T-helper 2 cell treated with Interferon-gamma antibody and Interleukin-4, amounts not matched to agents 100 ng/mL and 5 ng/mL, for 36 hours (primary cell): ENCODE measurements around the gene KCTD15. TPM values are rescaled to one million over a fixed set of nuclear protein-coding genes. Genes with fewer than 3 reads are reported as not detected.

Experiments
- intact Hi-C: fragments of 100-400 bp; cut with micrococcal nuclease; formaldehyde crosslinking; loops from one replicate; pipeline ENCODE4 v1.15.1; 2023
- total RNA-seq: library from RNA; stranded (reverse); gene quantifications from 2 replicates; pipeline ENCODE4 v1.2.3, GENCODE V29; 2022

KCTD15 gene
- total RNA-seq, 1 donor from 2014 or later = 6.5 TPM

- intact Hi-C loops = loop anchor here (1.0 to 5.0 kb wide), 4 partner anchors 25 to 1103 kb away; partner anchors contain the start of genes LSM14A and NUDT19
These were observed 1.1 kb upstream of the KCTD15 start for GRCh38 chr19:33795370-33796163.

- intact Hi-C loops = loop anchor here (5.0 kb wide), 3 partner anchors 199 to 1106 kb away; partner anchors contain the start of genes LSM14A and NUDT19
These were observed 1.4 kb downstream of the KCTD15 start for GRCh38 chr19:33797802-33798671.

GRCh38 chr19:33798681-33799111, 2.0 kb downstream of the KCTD15 start:
- intact Hi-C loops = loop anchor here (5.0 kb wide), 3 partner anchors 199 to 1106 kb away; partner anchors contain the start of genes LSM14A and NUDT19

DNA sequence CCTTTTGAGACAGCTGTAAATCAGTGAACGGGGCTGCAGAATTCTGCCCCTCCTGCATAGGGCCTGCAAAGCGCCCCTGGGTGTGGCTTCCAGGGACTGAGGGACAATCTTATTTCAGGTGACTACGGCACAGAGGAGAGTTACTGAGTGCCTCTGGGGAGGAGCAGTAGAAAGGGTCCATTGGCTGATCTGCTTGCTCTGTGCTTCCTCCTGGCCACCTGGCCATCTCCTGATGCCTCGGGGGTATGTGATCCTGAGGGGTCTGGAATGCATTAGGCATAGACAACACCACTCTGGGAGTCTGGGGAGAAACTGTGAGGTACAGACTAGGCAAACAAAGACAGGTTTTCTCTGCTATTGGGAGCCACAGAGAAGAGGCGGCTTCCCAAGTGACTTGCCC, 2.8 kb downstream of the KCTD15 start:
- intact Hi-C loops = loop anchor here (5.0 kb wide), 3 partner anchors 198 to 1107 kb away; partner anchors contain the start of genes LSM14A and NUDT19

GRCh38 chr19:33800012-33800680, 3.5 kb downstream of the KCTD15 start:
- intact Hi-C loops = no loop called here

DNA sequence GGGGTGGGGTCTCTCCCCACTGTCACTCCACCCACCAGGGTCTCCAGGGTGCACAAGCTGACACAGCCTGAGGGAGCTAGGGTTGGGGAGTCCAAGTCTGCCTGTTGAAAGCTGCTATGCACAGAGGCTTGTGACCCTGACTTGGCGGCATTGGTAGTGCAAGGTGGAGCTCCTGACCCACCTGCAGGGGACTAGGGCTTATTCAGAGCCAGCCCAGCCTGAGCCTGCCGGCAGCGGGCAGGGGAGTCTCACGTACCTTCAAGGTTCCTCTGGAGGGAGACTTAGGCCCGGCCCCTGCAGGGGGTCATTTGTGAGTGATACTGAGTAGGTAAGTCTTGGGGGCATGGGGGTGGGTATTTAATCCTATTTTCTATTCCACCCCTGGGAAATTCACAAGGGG, 4.7 kb downstream of the KCTD15 start:
- intact Hi-C loops = no loop called here

DNA sequence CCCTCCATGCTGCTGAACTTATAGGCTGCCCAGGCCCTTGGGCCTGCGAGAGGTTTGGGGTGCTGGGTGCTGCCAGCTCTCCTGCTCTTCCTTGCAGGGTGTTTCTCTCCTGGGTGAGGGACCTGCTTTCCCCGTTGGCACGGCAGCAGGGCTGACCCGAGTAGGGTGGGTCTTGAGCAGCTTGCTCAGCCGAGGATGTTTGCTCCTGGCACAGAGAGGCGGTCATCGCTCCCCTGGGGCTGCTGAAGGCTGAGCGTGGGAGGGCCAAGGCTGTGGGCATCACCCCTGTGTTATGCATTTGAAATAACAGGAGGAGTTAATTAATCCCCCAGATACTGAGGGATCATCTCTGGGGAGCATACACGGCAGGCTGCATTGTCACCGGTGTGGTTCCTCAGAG, 5.3 kb downstream of the KCTD15 start:
- intact Hi-C loops = no loop called here

DNA sequence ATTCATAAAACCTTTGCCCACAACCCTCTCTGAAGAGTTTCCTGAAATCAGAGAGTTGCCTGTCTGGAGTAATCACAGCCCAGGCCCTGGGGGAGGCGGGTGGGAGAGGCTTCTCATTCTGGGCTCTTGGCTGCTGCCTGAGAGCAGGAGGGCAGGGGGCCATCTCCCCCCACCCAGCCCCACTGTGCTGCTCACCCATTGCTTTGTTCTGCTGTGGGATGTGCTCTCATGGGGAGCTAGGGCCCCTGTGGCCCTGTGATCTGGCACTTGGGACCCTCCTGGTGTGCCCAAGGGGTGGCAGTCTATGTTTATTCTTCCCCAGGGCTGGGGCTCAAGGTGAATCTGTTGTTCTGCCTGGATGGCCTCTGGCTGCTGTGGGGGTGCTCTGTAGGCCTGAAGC, 6.1 kb downstream of the KCTD15 start:
- intact Hi-C loops = no loop called here

- intact Hi-C loops = no loop called here
These were observed 6.7 kb downstream of the KCTD15 start for GRCh38 chr19:33803383-33803782.

DNA sequence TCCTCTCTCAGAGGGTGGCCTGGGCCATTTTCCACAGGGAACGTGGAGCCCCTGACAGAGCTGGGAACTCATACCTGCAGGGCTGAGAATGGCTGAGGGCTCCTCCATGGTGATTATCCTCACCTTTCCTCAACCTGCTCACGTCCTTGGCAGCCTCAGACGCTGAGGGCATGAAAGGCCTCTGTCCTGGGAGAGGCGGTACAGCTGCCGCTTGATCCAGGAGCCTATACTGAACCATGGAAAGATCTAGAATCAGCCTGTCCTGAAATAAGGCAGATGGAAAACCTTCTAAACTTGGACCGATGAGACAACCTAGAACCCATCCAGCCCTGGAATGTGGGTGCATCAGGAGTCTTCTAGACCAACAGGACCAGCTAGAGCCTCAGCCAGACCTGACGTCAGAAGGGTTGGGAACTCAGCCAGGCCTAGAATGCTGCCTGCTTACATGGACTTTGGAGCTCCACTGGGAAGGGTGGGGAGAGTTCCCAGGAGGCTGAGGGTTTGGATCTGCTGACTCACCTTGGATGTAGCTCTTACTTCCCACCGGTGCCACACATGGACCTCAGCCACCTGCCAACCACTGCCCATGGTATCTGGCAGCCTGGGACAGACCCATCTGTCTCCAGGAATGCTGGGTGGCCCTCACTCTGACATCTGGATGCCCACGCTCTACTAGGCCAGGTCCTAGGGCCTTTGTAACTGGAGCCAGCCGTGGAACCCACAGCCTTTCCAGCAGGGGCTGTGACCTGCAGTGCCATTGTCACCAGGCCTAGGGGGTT, 7.5 kb downstream of the KCTD15 start:
- intact Hi-C loops = no loop called here

- intact Hi-C loops = no loop called here
These were observed 8.6 kb downstream of the KCTD15 start for GRCh38 chr19:33805313-33805712.

DNA sequence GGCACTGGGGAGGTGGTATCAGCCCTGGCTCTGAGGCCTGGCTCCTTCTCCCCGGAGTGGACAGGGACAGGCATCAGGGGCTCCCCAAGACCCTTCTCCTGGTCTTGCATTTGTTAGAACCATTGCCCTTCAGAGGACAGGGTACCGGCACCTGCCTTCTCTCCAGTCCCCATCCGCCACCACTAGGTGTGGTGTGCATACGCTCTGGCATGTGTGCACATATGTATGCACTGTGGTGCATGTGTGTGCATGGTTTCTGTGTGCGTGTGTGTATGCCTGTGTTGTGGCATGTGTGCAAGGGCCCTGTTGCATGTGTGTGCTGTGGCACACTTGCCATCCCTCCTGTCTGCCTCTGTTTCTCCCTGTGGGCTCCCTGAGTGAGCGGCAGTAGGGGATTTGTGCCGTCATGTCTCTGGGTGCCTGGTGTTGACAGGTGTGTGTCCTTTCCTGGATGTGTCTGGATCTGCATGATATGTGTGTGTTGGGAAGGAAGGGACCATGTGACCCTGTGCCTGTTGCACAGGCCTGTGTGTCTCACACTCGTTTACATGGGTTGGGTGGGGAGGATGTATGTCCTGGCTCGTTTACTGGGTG, 9.3 kb downstream of the KCTD15 start:
- intact Hi-C loops = no loop called here

DNA sequence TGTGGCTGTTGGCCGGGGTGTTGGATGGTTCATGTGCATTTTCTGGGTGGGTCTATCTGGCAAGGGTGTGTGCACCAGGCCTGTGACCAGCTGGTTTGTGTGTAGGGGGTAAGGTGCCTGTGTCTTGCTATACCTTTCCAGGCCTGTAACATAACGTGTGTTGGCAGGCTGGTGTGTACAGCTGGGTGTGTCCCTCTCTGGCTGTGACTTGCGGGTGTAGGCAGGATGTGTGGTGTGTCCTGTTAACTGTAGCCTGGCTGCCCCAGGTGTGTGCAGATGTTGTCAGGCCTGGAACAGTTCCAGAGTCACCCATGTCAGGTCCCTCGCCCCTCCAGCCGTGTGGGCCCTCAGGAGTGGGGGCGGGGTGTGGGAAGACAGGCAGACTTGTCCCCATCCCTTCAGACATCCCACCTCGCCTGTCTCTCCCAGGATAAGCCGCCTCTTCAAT, 9.8 kb downstream of the KCTD15 start:
- intact Hi-C loops = no loop called here

DNA sequence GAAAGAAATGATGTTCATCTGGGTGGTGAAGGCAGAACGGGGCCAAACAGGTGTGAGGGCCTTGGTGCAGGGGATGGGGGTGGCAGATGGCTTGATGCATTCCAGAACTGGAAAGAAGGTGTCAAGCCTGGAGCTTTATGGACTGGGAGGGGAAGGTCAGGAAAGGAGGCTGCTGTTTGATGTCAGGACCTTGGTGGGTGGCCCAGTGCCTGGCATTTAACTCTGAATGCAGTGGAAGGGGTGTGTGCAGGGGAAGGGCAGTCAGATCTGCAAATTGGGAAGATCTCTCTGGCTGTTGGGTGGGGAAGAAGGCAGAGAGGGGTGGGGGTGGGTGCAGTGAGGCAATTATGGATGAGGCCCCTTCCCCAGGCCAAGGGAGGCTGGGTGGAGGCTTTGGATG, 11.7 kb downstream of the KCTD15 start:
- intact Hi-C loops = no loop called here

GRCh38 chr19:33809960-33810359, 13.3 kb downstream of the KCTD15 start:
- intact Hi-C loops = no loop called here

DNA sequence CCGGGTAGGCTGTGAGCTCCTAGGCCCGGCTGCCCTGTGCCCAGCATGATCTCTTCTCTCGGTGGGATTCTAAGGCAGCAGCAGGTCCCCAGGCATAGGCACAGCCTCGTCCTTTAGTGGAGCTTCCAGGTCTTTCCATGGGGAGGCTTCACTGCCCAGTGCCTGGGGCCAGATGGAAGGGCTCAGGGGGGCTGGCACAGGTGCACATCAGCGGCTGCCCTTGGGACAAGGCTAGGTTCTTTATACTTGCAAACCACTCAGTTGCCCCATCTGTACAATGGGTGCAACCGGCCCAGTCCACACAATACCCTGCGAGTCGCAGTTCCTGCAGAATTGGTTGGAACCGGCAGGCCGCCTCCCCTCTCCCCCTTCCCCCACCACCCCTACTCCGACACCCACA, 14.2 kb downstream of the KCTD15 start:
- intact Hi-C loops = no loop called here

DNA sequence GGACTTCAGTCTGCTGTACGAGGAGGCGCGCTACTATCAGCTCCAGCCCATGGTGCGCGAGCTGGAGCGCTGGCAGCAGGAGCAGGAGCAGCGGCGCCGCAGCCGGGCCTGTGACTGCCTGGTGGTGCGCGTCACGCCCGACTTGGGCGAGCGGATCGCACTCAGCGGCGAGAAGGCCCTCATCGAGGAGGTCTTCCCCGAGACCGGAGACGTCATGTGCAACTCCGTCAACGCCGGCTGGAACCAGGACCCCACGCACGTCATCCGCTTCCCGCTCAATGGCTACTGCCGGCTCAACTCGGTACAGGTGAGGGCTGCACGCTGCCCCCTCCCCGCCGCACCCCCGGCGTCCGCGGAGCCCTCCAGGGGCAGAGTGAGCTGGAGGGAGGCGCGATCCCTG, 14.6 kb downstream of the KCTD15 start:
- intact Hi-C loops = no loop called here

DNA sequence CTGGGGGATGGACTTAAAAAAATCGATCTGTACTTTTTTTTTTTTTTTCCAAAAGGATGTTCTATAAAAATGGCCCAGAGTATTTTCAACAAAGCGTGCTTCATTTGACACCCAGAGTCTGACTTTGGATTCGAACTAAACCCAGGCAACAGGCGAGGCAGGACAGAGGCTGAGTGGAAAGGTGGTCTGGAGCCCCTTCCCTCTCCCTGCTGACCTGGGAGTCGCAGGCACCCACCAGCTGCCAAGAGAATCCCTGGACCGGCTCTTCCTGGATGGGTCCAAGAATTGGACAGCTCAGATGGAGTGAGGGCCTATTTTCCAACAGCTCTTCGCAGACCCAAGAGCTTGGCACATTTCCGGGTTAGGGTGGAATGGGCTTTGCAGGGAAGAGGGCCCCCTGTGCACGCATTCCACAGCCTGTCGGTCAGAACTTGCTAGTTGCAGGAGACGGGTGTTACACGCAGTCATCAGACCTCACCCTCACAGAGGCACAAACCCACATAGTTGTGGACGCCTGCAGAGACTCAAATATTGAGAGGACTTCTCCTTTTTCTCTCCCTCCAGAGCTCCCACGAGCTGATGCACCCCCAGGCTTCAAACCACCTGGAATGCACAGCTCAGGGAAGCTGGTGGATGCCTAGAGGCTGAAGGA, 15.2 kb downstream of the KCTD15 start:
- intact Hi-C loops = no loop called here
